22Rv1 (cell line): ENCODE measurements around the gene G6PC1.

Source experiments
- ZFX ChIP-seq: fragments of 450-650 bp; IDR thresholded peaks from 2 replicates; pipeline ENCODE4 v1.6.1; 2017; ENCODE audit warnings: antibody characterized with exemption, borderline replicate concordance
- TF ChIP-seq, protein P1 (sequence below): fragments of 450-650 bp; IDR thresholded peaks from 2 replicates; pipeline ENCODE4 v1.5.1; 2017; ENCODE audit warnings: mild to moderate bottlenecking

DNA sequence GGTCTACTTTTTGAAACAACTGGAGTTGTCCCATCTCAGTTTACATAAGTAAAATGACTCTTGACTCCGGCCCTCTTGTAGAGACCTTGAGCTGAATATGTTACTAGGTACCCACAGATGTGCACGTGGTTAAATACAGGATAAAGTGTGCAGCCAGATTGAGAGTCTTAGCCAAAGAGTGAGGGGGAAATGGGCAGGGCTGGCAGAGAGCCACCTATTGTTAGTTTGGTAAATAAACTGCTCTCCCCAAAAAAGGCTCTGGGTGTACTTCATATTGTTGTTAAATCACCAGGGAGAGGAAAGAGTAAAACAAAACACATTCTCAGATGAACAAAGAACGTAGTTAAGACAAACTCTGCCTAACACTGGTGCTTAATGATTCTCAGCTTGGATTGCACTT, 20.3 kb downstream of the G6PC1 start:
- TF ChIP-seq, protein P1, sequence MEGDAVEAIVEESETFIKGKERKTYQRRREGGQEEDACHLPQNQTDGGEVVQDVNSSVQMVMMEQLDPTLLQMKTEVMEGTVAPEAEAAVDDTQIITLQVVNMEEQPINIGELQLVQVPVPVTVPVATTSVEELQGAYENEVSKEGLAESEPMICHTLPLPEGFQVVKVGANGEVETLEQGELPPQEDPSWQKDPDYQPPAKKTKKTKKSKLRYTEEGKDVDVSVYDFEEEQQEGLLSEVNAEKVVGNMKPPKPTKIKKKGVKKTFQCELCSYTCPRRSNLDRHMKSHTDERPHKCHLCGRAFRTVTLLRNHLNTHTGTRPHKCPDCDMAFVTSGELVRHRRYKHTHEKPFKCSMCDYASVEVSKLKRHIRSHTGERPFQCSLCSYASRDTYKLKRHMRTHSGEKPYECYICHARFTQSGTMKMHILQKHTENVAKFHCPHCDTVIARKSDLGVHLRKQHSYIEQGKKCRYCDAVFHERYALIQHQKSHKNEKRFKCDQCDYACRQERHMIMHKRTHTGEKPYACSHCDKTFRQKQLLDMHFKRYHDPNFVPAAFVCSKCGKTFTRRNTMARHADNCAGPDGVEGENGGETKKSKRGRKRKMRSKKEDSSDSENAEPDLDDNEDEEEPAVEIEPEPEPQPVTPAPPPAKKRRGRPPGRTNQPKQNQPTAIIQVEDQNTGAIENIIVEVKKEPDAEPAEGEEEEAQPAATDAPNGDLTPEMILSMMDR = no peak
- TF ChIP-seq ZFX = no peak
